GM19099 (cell line): ENCODE measurements around the gene PHACTR3.

Source experiments
- POLR2A ChIP-seq: IDR thresholded peaks from 3 replicates; pipeline ENCODE4 v1.6.1; 2011; ENCODE audit warnings: low read depth; ENCODE audit not compliant: insufficient read length; ENCODE audit errors: extremely low read depth

PHACTR3 gene

GRCh38 chr20:59692139-59692538, 87.8 kb downstream of the PHACTR3 start:
- no peak for TF ChIP-seq POLR2A

DNA sequence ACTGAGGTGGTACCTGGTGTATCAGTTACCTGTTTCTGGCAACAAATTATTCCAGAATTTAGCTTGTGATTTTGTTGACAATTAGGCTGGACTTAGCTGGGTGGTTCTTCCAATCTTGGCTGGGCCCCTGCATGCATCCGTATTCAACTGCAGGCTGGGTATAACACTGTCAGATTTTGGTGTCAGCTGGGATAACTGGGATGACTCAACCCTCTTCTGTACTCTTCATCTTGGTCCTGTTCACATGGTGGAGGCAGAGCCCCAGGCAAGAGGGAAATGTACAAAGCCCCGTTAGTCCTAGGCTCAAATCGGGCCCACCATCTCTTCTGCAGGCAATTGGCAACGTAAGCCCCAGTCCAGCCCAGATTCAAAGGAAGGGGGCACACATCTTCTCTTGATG, 89.2 kb downstream of the PHACTR3 start:
- TF ChIP-seq POLR2A, result no peak

GRCh38 chr20:59696476-59696875, 92.1 kb downstream of the PHACTR3 start:
- TF ChIP-seq POLR2A, result no peak

DNA sequence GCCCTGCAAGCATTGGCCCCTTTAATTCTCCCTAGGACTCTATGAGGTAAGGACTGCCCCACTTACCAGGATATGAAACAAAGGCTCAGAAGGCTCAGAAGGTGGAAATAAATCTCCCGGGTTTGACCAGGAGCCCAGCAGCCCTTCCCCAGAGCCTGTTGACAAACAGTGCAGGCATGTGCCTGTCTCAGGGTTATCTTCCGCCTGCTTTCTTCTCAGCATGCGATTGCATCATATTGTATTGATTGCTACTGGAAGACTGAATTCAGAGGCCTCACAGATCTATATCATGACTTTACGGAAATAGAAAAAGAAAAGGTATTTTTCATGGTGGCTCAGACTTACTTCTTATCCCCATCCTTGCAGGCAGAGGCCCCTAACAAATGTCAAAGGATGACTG, 92.7 kb downstream of the PHACTR3 start:
- no peak for TF ChIP-seq POLR2A

DNA sequence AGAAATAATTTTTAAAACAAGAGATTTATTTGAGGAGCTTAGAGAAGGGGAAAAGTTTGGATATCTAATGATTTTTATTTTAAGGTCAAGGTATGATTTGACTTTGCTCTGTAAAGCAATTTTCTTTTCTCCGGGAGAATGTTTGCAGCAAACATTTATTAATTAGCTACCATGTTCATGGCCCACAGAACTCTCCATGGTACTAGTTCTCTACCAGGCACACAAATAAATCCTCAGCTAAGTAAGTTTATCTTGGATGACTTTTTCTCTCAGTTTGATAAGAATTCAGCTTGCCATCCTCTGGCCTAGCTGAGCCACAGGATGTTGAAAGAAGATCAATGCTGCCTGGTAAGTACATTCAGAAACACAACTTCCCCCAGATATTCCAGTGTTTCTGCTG, 94.3 kb downstream of the PHACTR3 start:
- TF ChIP-seq POLR2A, result no peak

DNA sequence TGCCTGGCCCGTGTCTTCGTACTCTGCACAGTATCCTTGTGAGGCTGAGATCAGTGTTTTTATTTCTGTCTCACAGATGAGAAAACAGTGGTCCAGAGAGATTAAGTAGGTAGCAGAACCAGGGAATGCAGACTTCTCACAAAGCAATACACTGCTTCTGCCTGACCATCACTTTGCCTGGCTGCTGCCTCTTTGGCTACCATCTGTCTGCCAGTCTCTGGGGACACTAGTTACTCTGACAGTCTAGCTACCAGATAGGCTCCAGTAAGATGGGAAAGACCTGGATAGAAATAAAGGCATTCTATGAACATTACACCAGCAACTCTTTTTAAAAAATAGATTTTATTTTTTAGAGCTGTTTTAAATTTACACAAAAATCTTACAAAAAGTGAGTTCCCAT, 96.9 kb downstream of the PHACTR3 start:
- no peak for TF ChIP-seq POLR2A

- no peak for TF ChIP-seq POLR2A
These were observed 98.7 kb downstream of the PHACTR3 start for GRCh38 chr20:59703046-59703445.

DNA sequence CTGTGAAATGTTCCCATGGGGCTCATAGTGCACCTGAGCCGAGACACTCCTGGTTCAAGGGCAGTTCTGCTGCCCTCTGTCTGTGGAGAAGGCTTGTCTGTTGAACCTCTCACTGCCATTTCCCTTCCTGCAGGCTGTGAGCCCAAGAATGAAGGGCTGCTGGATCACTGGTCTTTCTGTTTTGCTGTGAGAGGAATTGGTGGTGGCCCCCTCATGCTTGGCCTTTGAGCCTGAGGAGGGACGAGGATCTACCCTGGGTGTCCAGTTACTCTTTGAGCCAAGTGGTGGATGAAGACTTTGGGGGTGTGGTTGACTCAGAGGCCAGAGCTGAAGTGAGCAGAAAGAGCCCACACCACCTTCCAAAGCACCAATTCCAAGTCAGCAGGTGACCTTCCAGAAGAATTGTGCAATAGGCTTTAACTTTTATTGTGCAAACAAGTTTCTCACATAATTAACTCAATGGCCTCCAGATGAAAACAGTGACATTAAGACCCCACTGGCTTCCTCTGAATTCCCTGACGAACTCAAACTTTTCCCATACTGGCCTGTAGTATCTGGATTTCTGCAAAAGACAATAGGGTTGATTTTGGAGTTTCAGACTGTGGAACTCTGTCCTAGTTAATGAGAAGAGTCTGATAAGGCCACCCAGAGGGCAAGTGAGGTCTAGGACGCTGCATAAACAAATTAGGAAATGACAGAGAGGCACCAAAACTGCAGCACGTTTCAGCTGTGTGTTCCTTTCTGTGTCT, 101.5 kb downstream of the PHACTR3 start:
- no peak for TF ChIP-seq POLR2A

DNA sequence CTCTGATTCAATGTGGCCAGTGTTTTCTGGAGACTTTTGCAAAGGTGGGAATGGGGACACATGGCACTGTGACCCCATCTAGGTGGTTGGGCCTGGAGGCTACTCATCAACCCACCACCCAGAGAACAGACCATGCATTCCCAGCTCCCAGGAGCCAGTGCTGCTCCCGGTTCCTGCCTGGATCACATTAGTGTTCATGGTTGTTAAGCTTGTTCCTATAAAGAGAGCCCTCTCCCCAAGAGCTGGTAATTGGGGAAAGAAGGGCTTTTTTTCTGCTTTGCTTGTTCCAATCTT, 102.0 kb downstream of the PHACTR3 start:
- no peak for TF ChIP-seq POLR2A

- no peak for TF ChIP-seq POLR2A
These were observed 104.0 kb downstream of the PHACTR3 start for GRCh38 chr20:59708326-59708725.

GRCh38 chr20:59709636-59710035, 105.3 kb downstream of the PHACTR3 start:
- TF ChIP-seq POLR2A, result no peak

DNA sequence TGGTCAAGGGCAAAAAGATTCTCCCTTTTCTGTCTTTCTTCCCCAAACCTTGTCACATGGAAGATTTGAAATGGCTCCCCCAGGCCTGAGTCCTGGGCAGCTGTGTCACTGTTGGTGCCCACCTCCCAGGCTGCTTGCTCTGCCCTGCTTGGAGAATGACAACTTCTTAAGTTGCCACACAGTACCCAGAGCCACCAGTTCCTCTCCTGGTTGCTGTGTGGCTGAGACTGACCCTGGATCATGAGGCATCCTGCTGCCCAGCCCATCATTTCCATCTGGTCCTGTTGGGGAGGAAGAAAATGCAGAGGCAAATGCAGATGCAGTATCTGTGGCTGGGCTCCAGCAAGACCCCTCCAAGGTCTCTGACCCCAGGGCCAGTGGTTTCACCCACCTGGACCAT, 113.7 kb downstream of the PHACTR3 start:
- no peak for TF ChIP-seq POLR2A

- TF ChIP-seq POLR2A, result no peak
These were observed 114.4 kb downstream of the PHACTR3 start for GRCh38 chr20:59718751-59719150.

DNA sequence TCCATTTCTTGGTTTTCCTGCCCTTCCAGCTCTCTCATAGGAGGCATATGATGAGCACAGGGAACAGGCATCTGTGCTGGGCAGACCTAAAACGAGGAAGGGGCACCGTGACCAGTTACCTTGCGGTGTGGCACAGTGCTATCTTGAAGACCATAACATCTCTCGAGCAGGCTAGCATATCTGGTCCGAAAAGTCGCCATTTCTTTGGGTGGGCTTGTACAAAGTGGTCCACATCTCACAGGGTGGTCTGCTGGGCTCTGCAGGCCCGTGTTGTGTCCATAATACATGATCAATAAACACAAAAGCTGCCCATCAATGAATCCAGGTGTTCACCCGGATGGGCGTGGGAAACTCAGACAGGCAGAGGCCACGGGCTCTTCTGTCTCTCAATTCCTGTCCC, 115.7 kb downstream of the PHACTR3 start:
- TF ChIP-seq POLR2A, result no peak

DNA sequence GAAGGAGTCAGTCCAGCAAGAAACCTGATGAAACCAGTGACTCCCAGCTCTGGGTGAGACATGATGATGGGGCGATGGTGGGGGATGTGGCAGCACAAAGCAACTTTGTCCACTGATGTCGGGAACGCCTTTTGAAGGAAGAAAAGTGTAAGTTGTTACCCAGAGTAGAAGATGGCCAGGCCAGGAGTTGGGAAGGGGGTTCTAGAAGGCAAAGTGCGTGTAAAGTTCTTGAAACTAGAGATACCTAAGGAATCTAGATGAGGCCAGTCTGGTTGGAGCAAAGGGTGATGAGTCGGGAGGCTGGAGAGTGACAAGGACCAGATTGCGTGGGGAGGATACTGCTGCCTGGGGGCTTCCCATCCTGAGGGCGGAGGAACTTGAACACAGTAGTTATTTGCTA, 117.0 kb downstream of the PHACTR3 start:
- no peak for TF ChIP-seq POLR2A

GRCh38 chr20:59723108-59723500, 118.8 kb downstream of the PHACTR3 start:
- TF ChIP-seq POLR2A, result no peak
